Smooth muscle cell (in vitro differentiated cells): ENCODE results near the gene BEAN1. TPM values are rescaled to one million over a fixed set of nuclear protein-coding genes. Genes with fewer than 3 reads are reported as not detected.

ENCODE experiments used
- DNase-seq: peaks from one replicate; lab custom pipeline; 2025; ENCODE audit not compliant: unreplicated experiment; lab: John Stamatoyannopoulos, UW
- H2AFZ ChIP-seq: fragments of 200-600 bp; sonication (generic); 2 replicates; pipeline ENCODE4 v1.6.0; 2016; ENCODE audit warnings: antibody characterized with exemption, low read depth, mild to moderate bottlenecking
- H3F3A ChIP-seq: fragments of 200-600 bp; sonication (generic); 2 replicates; pipeline ENCODE4 v1.6.0; 2017; ENCODE audit warnings: antibody characterized with exemption, low read depth
- H3K27ac ChIP-seq: fragments of 200-600 bp; sonication (generic); 2 replicates; pipeline ENCODE4 v1.5.1; 2016; ENCODE audit warnings: low read depth, mild to moderate bottlenecking
- H3K27me3 ChIP-seq: fragments of 200-600 bp; sonication (generic); 2 replicates; pipeline ENCODE4 v1.6.1; 2016; ENCODE audit warnings: low read depth, mild to moderate bottlenecking
- H3K36me3 ChIP-seq: fragments of 200-600 bp; sonication (generic); 2 replicates; pipeline ENCODE4 v1.5.1; 2016; ENCODE audit warnings: low read depth
- H3K4me1 ChIP-seq: fragments of 200-600 bp; sonication (generic); 2 replicates; pipeline ENCODE4 v1.5.1; 2016; ENCODE audit warnings: low read depth
- H3K4me2 ChIP-seq: fragments of 200-600 bp; sonication (generic); 2 replicates; pipeline ENCODE4 v1.6.0; 2016; ENCODE audit warnings: mild to moderate bottlenecking
- H3K4me3 ChIP-seq: fragments of 200-600 bp; sonication (generic); 2 replicates; pipeline ENCODE4 v1.5.1; 2016; ENCODE audit warnings: mild to moderate bottlenecking
- H3K79me2 ChIP-seq: fragments of 200-600 bp; sonication (generic); 2 replicates; pipeline ENCODE4 v1.6.0; 2016; ENCODE audit warnings: low read depth, mild to moderate bottlenecking
- H3K9ac ChIP-seq: fragments of 200-600 bp; sonication (generic); 2 replicates; pipeline ENCODE4 v1.6.0; 2016; ENCODE audit warnings: low read depth
- H3K9me3 ChIP-seq: fragments of 200-600 bp; sonication (generic); replicated peaks from 2 replicates; pipeline ENCODE4 v1.5.1; 2016; ENCODE audit warnings: low read depth
- H4K20me1 ChIP-seq: fragments of 200-600 bp; sonication (generic); 2 replicates; pipeline ENCODE4 v1.6.0; 2016; ENCODE audit warnings: low read depth
- CTCF ChIP-seq: fragments of 200-600 bp; sonication (generic); IDR thresholded peaks from 2 replicates; pipeline ENCODE4 v1.5.1; 2017; ENCODE audit warnings: borderline replicate concordance, mild to moderate bottlenecking, antibody characterized with exemption; ENCODE audit not compliant: insufficient read depth, poor library complexity, severe bottlenecking
- WGBS: methylation state at CpG from one replicate; pipeline ENCODE4 v1.1.7; 2016; ENCODE audit warnings: low lambda C conversion rate; 5-methylcytosine and 5-hydroxymethylcytosine counted together
- polyA plus RNA-seq: library from polyadenylated mRNA; unstranded; fragments of >200 nt; fragmentation: Nextera tagmentation; extraction: Ambion mirVana; gene quantifications from 2 replicates; pipeline ENCODE4 v1.2.1, GENCODE V29; 2016
- total RNA-seq: library from RNA; depleted of rRNA; stranded (reverse); fragments of >200 nt; gene quantifications from 2 replicates; pipeline ENCODE4 v1.2.3, GENCODE V29; 2014

BEAN1 gene
- total and polyA plus RNA-seq, 2 experiments from 2014 or later: 0.94 to 4.9 TPM

DNA sequence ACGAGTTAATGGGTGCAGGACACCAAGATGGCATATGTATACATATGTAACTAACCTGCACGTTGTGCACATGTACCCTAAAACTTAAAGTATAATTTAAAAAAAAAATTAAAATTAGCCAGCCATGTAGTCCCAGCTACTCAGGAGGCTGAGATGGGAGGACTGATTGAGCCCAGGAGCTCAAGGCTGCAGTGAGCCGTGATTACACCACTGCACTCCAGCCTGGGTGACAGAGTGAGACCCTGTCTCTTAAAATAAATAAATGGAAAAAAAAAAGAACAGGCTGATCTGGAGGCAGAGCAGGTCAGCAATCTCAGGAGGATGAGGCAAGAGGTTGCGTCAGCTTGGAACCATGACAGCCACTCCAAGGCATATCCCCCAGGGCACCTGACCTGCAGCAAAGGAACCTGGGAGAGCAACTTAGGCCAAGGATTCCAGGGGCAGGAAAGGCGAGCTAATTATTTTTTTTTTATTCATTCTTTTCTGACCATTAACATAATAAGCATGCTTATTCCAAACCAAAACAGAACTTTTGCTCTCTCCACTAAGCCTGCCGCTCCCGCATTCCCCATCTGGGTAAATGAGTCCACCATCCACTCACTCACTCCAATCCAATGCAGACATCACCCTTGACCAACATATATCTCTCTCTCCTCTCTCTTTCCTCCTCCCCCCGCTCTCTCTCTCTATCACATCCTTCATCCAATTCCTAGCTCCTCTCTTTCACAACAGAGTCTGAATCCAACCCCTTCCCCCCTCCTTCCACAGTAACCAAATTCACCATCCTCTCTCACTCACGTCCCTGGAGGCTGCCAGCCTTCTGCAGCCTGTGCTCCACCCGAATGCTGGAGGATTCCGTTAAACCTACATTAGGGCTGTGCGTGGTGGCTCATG, 75.2 kb downstream of the BEAN1 start:
- Histone ChIP-seq H3F3A (no peaks in the 10 kb centered on the region), H4K20me1 (no peaks in the 10 kb centered on the region), H3K4me3 (no peak overlapping the region), H3K27me3 (no peaks in the 10 kb centered on the region), H3K27ac (no peak overlapping the region), H3K4me1 (no peaks in the 10 kb centered on the region), H3K4me2 (no peak overlapping the region), H3K9ac (no peak overlapping the region), H3K36me3 (no peaks in the 10 kb centered on the region), H3K79me2 (no peaks in the 10 kb centered on the region), H2AFZ (no peak overlapping the region), H3K9me3 (no peaks in the 10 kb centered on the region)
- no peak for DNase-seq
- no peak for TF ChIP-seq CTCF
- 80% methylated on average over 12 of the region's 12 CpGs for WGBS

GRCh38 chr16:66503030-66503429, 75.9 kb downstream of the BEAN1 start:
- Histone ChIP-seq H3K79me2 (no peaks in the 10 kb centered on the region), H2AFZ (no peak overlapping the region), H4K20me1 (no peaks in the 10 kb centered on the region), H3K36me3 (no peaks in the 10 kb centered on the region), H3K4me1 (no peaks in the 10 kb centered on the region), H3K27ac (no peak overlapping the region), H3K4me3 (no peak overlapping the region), H3K27me3 (no peaks in the 10 kb centered on the region), H3K9ac (no peak overlapping the region), H3F3A (no peaks in the 10 kb centered on the region), H3K4me2 (no peak overlapping the region), H3K9me3 (no peaks in the 10 kb centered on the region)
- no peak for DNase-seq
- TF ChIP-seq CTCF: no peak
- 95% methylated on average over 2 of the region's 2 CpGs for whole genome bisulfite sequencing

DNA sequence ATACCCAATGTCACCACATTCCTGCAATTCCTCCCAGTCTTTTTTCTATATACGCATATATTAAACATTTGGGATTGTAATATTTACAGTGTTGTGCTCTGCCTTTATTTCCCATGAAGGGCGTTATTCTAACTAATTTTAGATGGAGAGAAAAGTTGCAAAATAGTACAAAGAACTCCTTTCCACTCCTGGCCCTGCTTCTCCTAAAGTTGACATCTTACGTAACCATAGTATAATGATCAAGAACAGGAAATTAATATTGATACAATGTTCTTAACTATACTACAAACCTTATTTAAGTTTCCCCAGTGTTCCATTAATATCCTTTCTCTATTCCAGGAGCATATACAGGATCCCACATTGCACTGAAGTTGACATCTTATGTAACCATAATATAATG, 76.5 kb downstream of the BEAN1 start:
- Histone ChIP-seq H3K27me3 (no peaks in the 10 kb centered on the region), H3K4me1 (no peaks in the 10 kb centered on the region), H3K9ac (no peak overlapping the region), H3F3A (no peaks in the 10 kb centered on the region), H3K9me3 (no peaks in the 10 kb centered on the region), H3K4me3 (no peak overlapping the region), H2AFZ (no peak overlapping the region), H4K20me1 (no peaks in the 10 kb centered on the region), H3K79me2 (no peaks in the 10 kb centered on the region), H3K36me3 (no peaks in the 10 kb centered on the region), H3K27ac (no peak overlapping the region), H3K4me2 (no peak overlapping the region)
- no peak for DNase-seq
- WGBS: 100% methylated on average over 3 of the region's 3 CpGs
- TF ChIP-seq CTCF: no peak
